ENCODE measurements around the gene ENPP7. TPM values are rescaled to one million over a fixed set of nuclear protein-coding genes. Genes with fewer than 3 reads are reported as not detected.

Gene ENPP7
- total and polyA plus RNA-seq, 5 donors, result not detected

DNA sequence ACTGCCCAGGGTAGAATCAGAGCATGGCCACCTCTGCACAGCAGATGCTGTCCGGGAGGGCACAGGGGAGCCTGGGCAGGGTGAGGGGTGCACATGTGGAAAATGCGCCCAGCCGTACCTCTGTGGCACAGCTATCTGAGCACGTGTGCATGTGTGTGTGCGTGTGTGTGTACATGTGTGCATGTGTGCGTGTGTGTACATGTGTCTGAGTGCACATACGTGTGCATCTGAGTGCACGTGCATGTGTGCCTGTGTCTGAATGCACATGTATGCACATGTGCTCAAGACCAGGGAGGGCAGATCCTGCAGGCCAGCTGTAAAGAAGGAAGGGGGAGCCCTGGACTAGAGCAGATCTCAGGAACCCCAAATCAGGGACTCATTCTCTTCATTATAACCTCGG, 37.3 kb upstream of the ENPP7 start:
- no peak overlapping the region for H3K4me3 ChIP-seq (ENCODE audit: low read length)
- H3K27me3 ChIP-seq (ENCODE audit: control insufficient read depth, insufficient read depth), result no peaks in the 10 kb centered on the region
- ATAC-seq (no peak), DNase-seq (peak in 1 of 3 donors; percentile 7)
- no peaks in the 10 kb centered on the region for H3K9me3 ChIP-seq (ENCODE audit: control insufficient read depth, low read length)
- no peak overlapping the region for H3K27ac ChIP-seq (ENCODE audit: low read length)
- WGBS, result 72% methylated on average over 9 of the region's 9 CpGs
- intact Hi-C loops (cut with DNase I), result no loop called here
- H3K4me1 ChIP-seq (ENCODE audit: control insufficient read depth, insufficient read depth, low read length), result peaks cover 3% of the 10 kb centered on the region

DNA sequence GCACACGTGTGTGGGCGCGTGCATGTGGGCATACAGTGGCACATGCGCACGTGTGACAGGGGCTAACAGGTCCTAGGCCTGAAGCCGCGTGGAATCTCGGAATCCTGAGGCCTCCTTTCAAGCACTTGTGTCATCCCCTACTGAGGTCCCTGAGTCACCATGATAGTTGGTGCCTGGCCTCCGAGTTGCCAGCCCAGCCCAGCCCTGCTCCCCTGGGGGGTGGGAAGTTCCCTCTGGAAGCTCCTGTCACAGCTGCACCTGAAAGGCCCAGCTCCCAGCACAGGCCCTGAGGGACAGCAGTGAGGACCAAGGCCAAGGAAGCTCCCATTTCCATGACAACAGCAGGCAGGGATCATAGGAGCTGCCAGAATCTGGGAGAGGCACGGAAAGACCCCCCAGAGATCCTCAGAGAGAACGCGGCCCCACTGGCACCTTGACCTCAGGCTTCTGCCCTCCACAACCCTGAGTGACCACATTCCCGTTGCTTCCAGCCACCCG, 35.4 kb upstream of the ENPP7 start:
- ATAC-seq, result no peak
- H3K9me3 ChIP-seq (ENCODE audit: control insufficient read depth, low read length), result no peaks in the 10 kb centered on the region
- DNase-seq, result peak in 2 of 3 donors; percentile 22 to 33
- H3K4me1 ChIP-seq (ENCODE audit: control insufficient read depth, insufficient read depth, low read length), result peaks cover 3% of the 10 kb centered on the region
- no peak overlapping the region for H3K27ac ChIP-seq (ENCODE audit: low read length)
- WGBS, result 65% methylated on average over 14 of the region's 14 CpGs
- intact Hi-C loops (cut with DNase I), result no loop called here
- H3K27me3 ChIP-seq (ENCODE audit: control insufficient read depth, insufficient read depth), result no peaks in the 10 kb centered on the region
- no peak overlapping the region for H3K4me3 ChIP-seq (ENCODE audit: low read length)

DNA sequence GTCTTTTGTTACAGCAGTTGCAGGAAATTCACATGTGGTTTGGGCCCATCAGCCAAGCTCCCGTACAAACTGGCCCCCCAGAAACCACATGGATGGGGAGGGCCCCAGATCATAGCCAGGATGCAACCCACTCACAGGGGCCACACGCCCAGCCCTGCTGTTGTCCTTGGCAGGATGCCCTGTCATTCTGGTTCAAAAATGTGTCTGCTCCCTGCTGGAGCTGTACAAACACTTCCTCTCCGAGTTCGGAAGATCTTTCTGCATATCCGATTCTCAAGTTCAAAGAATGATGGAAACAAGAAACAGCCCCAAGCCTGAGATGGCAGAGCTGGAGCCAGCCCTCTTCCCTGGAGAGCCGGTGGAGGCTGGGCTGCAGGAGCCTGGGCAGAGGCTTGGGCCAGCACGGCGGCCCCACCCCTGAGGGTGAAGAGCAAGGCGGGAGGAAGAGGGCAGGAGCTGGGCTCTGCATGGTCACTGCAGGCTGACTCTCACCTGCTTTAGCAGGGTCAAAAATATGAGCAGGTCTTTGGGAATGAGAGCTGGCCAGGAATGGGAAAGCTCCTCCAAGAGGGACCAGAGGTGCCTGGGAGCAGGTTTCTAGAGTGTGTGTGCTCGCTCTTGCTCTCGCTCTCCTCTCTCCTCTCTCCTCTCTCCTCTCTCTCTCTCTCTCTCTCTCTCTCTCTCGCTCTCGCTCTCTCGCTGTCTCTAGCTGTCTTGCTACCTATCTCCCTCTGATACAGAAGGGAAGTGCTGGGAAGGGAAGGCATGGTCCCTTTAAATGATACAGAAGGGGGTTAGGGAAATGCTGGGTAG, 34.7 kb upstream of the ENPP7 start:
- H3K4me3 ChIP-seq (ENCODE audit: low read length), result no peak overlapping the region
- intact Hi-C loops (cut with DNase I), result no loop called here
- peaks cover 3% of the 10 kb centered on the region for H3K4me1 ChIP-seq (ENCODE audit: control insufficient read depth, insufficient read depth, low read length)
- no peak overlapping the region for H3K27ac ChIP-seq (ENCODE audit: low read length)
- no peaks in the 10 kb centered on the region for H3K9me3 ChIP-seq (ENCODE audit: control insufficient read depth, low read length)
- WGBS, result 18% methylated on average over 13 of the region's 14 CpGs
- no peaks in the 10 kb centered on the region for H3K27me3 ChIP-seq (ENCODE audit: control insufficient read depth, insufficient read depth)
- DNase-seq (peak in 1 of 3 donors; percentile 79), ATAC-seq (peak; percentile 49 to 68)

DNA sequence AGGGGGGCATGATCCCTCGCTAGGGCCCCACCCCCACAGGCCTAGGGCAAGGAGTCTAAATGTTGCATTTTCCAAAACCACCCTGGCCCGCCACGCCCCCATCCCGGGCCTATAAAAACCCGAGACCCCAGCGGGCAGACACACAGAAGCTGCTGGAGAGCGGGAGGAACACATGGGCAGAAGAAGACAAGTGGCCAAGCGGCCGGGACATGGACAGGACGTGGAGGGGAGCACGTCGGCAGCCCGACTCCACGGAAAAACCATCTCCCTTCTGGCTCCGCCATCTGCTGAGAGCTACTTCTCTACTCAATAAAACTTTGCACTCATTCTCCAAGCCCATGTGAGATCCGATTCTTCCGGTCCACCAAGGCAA, 34.1 kb upstream of the ENPP7 start:
- Histone ChIP-seq H3K27me3 (ENCODE audit: control insufficient read depth, insufficient read depth) (no peaks in the 10 kb centered on the region), H3K4me1 (ENCODE audit: control insufficient read depth, insufficient read depth, low read length) (peaks cover 3% of the 10 kb centered on the region), H3K27ac (ENCODE audit: low read length) (no peak overlapping the region), H3K4me3 (ENCODE audit: low read length) (no peak overlapping the region), H3K9me3 (ENCODE audit: control insufficient read depth, low read length) (no peaks in the 10 kb centered on the region)
- DNase-seq (peak in 1 of 3 donors; percentile 35), ATAC-seq (no peak)
- intact Hi-C loops (cut with DNase I), result no loop called here
- 63% methylated on average over 17 of the region's 17 CpGs for WGBS

DNA sequence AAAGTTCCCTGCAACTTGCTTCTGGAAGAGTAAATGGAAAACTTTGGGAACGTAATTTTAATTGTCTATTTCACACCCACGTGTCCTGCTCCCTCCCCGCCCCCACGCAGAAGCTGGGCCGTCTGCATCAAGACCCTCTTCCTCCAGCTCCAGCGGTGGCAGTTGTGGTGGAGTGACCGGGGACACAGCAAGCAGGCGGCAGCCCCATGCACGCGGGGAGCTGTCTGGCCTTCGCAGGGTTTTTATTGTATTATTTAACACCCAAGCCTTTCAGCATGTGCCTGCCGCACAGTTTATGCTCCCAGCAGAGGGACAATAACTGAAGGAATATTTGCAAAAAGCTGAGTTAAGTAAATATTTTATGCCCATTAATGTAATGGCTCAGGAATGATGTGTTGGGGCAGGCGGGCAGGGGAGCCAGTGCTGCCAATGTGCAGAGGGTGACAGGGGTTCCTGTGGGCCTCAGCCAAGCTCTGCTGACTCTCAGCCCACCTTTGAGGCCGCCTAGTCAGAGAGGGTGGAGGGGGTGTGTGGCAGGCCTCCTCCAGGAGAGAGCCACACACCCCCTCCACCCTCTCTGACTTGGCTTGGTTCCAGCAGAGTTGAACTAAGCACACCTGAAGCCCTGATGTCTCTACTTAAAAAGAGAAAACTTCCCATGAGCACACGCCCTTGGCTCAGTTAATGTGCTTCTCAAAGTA, 32.4 kb upstream of the ENPP7 start:
- Histone ChIP-seq H3K4me3 (ENCODE audit: low read length) (no peak overlapping the region), H3K4me1 (ENCODE audit: control insufficient read depth, insufficient read depth, low read length) (no peaks in the 10 kb centered on the region), H3K27ac (ENCODE audit: low read length) (no peak overlapping the region), H3K27me3 (ENCODE audit: control insufficient read depth, insufficient read depth) (no peaks in the 10 kb centered on the region), H3K9me3 (ENCODE audit: control insufficient read depth, low read length) (no peaks in the 10 kb centered on the region)
- intact Hi-C loops (cut with DNase I), result no loop called here
- ATAC-seq (no peak), DNase-seq (peak in 1 of 3 donors; percentile 32)
- WGBS, result 59% methylated on average over 15 of the region's 15 CpGs

GRCh38 chr17:79699386-79700036, 31.2 kb upstream of the ENPP7 start:
- ATAC-seq, result no peak
- Histone ChIP-seq H3K27me3 (ENCODE audit: control insufficient read depth, insufficient read depth) (no peaks in the 10 kb centered on the region), H3K4me3 (ENCODE audit: low read length) (no peak overlapping the region), H3K27ac (ENCODE audit: low read length) (no peak overlapping the region), H3K4me1 (ENCODE audit: control insufficient read depth, insufficient read depth, low read length) (no peaks in the 10 kb centered on the region), H3K9me3 (ENCODE audit: control insufficient read depth, low read length) (no peaks in the 10 kb centered on the region)
- intact Hi-C loops (cut with DNase I), result loop anchor here in 2 of 4 donors (10.0 kb wide), 2 partner anchors 295 to 615 kb away; no protein-coding TSS in a partner anchor
- 83% methylated on average over 12 of the region's 12 CpGs for WGBS
- peak in 1 of 3 donors; percentile 24 for DNase-seq

- no peak overlapping the region for H3K27ac ChIP-seq (ENCODE audit: low read length)
- H3K4me1 ChIP-seq (ENCODE audit: control insufficient read depth, insufficient read depth, low read length), result no peaks in the 10 kb centered on the region
- DNase-seq, result peak in 1 of 3 donors; percentile 15
- no peaks in the 10 kb centered on the region for H3K27me3 ChIP-seq (ENCODE audit: control insufficient read depth, insufficient read depth)
- ATAC-seq, result no peak
- H3K4me3 ChIP-seq (ENCODE audit: low read length), result no peak overlapping the region
- intact Hi-C loops (cut with DNase I), result loop anchor here in 2 of 4 donors (10.0 kb wide), 2 partner anchors 296 to 616 kb away; no protein-coding TSS in a partner anchor
- no peaks in the 10 kb centered on the region for H3K9me3 ChIP-seq (ENCODE audit: control insufficient read depth, low read length)
- 60% methylated on average over 5 of the region's 5 CpGs for WGBS
Measured at GRCh38 chr17:79700592-79700991, 30.2 kb upstream of the ENPP7 start.

DNA sequence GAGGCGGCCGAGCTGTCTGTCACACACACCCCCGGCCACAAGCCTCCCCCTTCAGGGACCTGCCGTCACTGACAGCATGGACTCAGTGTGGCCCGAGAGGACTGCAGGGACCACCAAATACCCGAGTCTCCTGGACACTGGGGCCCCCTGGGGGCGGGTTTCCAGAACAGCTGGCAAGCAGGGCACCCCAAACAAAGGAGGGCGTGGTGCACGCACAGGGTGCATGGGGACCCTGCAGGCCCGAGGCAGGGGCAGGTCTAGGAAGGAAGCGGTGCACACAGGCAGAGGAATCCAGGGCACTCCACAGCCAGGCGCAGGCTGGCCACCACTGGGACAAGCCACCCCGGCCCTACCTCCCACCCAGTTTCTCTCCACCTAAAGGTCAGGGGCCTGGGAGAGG, 28.7 kb upstream of the ENPP7 start:
- ATAC-seq (no peak), DNase-seq (peak in 1 of 3 donors; percentile 36)
- Histone ChIP-seq H3K9me3 (ENCODE audit: control insufficient read depth, low read length) (no peaks in the 10 kb centered on the region), H3K27ac (ENCODE audit: low read length) (no peak overlapping the region), H3K4me1 (ENCODE audit: control insufficient read depth, insufficient read depth, low read length) (no peaks in the 10 kb centered on the region), H3K27me3 (ENCODE audit: control insufficient read depth, insufficient read depth) (no peaks in the 10 kb centered on the region), H3K4me3 (ENCODE audit: low read length) (no peak overlapping the region)
- intact Hi-C loops (cut with DNase I), result loop anchor here in 2 of 4 donors (10.0 kb wide), 2 partner anchors 297 to 617 kb away; no protein-coding TSS in a partner anchor
- WGBS, result 41% methylated on average over 13 of the region's 13 CpGs

DNA sequence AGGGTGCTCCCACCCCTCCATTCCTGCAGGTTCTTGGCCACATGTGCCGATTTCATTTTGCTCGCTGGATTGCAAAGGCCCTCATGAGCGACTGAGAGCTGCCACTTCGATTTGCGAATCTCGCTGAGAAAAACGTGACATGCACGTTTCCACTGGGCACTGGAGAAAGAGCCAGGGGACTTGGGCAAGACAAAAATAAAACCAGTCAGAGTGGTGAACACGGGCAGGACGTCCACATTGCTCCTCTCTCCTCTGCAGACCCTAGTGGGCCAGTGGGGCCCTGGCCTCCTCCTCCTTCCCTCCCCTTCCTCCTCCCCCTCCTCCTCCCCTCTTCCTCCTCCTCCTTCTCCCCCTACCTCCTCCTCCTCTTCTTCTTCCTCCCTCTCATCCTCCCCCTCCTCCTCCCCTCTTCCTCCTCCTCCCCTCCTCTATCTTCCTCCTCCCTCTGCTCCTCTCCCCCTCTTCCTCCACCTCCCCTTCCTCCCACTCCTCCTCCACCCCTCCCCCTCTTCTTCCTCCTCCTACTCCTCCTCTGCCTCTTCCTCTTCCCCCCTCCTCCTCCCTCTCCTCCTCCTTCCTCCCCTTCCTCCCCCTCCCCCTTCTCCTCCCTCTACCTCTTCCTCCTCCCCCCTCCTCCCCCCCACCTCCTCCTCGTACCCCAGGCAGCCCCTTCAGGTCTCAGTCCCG, 28.1 kb upstream of the ENPP7 start:
- H3K9me3 ChIP-seq (ENCODE audit: control insufficient read depth, low read length), result no peaks in the 10 kb centered on the region
- no peak overlapping the region for H3K27ac ChIP-seq (ENCODE audit: low read length)
- DNase-seq, result peak in 1 of 3 donors; percentile 10
- ATAC-seq, result no peak
- intact Hi-C loops (cut with DNase I), result loop anchor here in 2 of 4 donors (10.0 kb wide), 2 partner anchors 298 to 618 kb away; no protein-coding TSS in a partner anchor
- no peak overlapping the region for H3K4me3 ChIP-seq (ENCODE audit: low read length)
- no peaks in the 10 kb centered on the region for H3K4me1 ChIP-seq (ENCODE audit: control insufficient read depth, insufficient read depth, low read length)
- H3K27me3 ChIP-seq (ENCODE audit: control insufficient read depth, insufficient read depth), result no peaks in the 10 kb centered on the region
- 40% methylated on average over 12 of the region's 12 CpGs for WGBS

GRCh38 chr17:79704691-79705090, 26.1 kb upstream of the ENPP7 start:
- Histone ChIP-seq H3K4me1 (ENCODE audit: control insufficient read depth, insufficient read depth, low read length) (no peaks in the 10 kb centered on the region), H3K4me3 (ENCODE audit: low read length) (no peak overlapping the region), H3K9me3 (ENCODE audit: control insufficient read depth, low read length) (no peaks in the 10 kb centered on the region), H3K27me3 (ENCODE audit: control insufficient read depth, insufficient read depth) (no peaks in the 10 kb centered on the region), H3K27ac (ENCODE audit: low read length) (no peak overlapping the region)
- peak in 1 of 3 donors; percentile 3 for DNase-seq
- ATAC-seq, result no peak
- intact Hi-C loops (cut with DNase I), result loop anchor here in 3 of 4 donors (5.0 to 10.0 kb wide), 3 partner anchors 300 to 620 kb away; no protein-coding TSS in a partner anchor
- WGBS, result 77% methylated on average over 9 of the region's 9 CpGs
